Natural killer cell (primary cell): ENCODE measurements around the gene GRK1. TPM values are rescaled to one million over a fixed set of nuclear protein-coding genes. Genes with fewer than 3 reads are reported as not detected.
"Not testable (repeated sequence)": the region's sequence is repeated elsewhere in the genome, so short reads cannot be mapped to it uniquely, and the experiment has no call there.

ENCODE experiments used
- ATAC-seq, 3 donors: fragments of 150-1000 bp in 2 of 3; fragments of 200-7000 bp in 1 of 3; cut with Tn5 transposase; 1 replicate in 1 of 3; 2 replicates in 2 of 3; pipeline ENCODE4 v1.10.0; 2021; ENCODE audit warnings: mild to moderate bottlenecking in 2 of 3, moderate library complexity in 2 of 3
- DNase-seq, 2 donors: peaks; one replicate each; pipeline versions ENCODE4 v3.0.0 to v3.0.0-alpha.2; 2013 to 2021; ENCODE audit warnings: mixed read lengths in 1 of 2
- H3K27ac ChIP-seq: one replicate; pipeline ENCODE4 v1.5.1; 2013; ENCODE audit warnings: mild to moderate bottlenecking, low read length
- H3K27me3 ChIP-seq: one replicate; pipeline ENCODE4 v1.6.1; 2013; ENCODE audit warnings: low read length; ENCODE audit not compliant: control insufficient read depth, insufficient read depth
- H3K36me3 ChIP-seq: one replicate; pipeline ENCODE4 v1.6.1; 2013; ENCODE audit warnings: low read length; ENCODE audit not compliant: control insufficient read depth, insufficient read depth
- H3K4me1 ChIP-seq: one replicate; pipeline ENCODE4 v1.6.1; 2013; ENCODE audit warnings: low read length; ENCODE audit not compliant: control insufficient read depth, insufficient read depth
- H3K4me3 ChIP-seq: one replicate; pipeline ENCODE4 v1.5.1; 2013; ENCODE audit warnings: low read length
- H3K9me3 ChIP-seq: one replicate; pipeline ENCODE4 v1.6.1; 2013; ENCODE audit warnings: low read length; ENCODE audit not compliant: control insufficient read depth, insufficient read depth
- H3K27ac Mint-ChIP-seq, 2 donors: one replicate each; pipeline ENCODE4 v1.8.0; 2022; ENCODE audit warnings: mild to moderate bottlenecking in 2 of 2, mixed read lengths in 2 of 2, moderate library complexity in 1 of 2
- H3K27me3 Mint-ChIP-seq, 2 donors: one replicate each; pipeline ENCODE4 v1.8.0; 2022; ENCODE audit warnings: low read depth in 2 of 2, mixed read lengths in 2 of 2
- H3K36me3 Mint-ChIP-seq: one replicate; pipeline ENCODE4 v1.8.0; 2022; ENCODE audit warnings: mixed read lengths
- H3K4me1 Mint-ChIP-seq, 2 donors: one replicate each; pipeline ENCODE4 v1.8.0; 2022; ENCODE audit warnings: mixed read lengths in 2 of 2
- H3K4me3 Mint-ChIP-seq: one replicate; pipeline ENCODE4 v1.8.0; 2022; ENCODE audit warnings: mild to moderate bottlenecking, moderate library complexity, mixed read lengths
- H3K9me3 Mint-ChIP-seq, 2 donors: one replicate each; pipeline ENCODE4 v1.8.0; 2022; ENCODE audit warnings: mixed read lengths in 2 of 2
- CTCF ChIP-seq: fragments of 200-600 bp; IDR thresholded peaks from one replicate; pipeline ENCODE4 v1.8.0; 2022; ENCODE audit warnings: antibody characterized with exemption
- WGBS: methylation state at CpG from one replicate; pipeline ENCODE4 v1.1.7; 2013; ENCODE audit warnings: missing lambda C conversion rate; ENCODE audit not compliant: insufficient coverage; 5-methylcytosine and 5-hydroxymethylcytosine counted together
- intact Hi-C: fragments of 100-400 bp; cut with micrococcal nuclease; formaldehyde crosslinking; loops from one replicate; pipeline ENCODE4 v1.14.2; 2022
- total RNA-seq, 4 donors: library from RNA; stranded (reverse); fragments of 120-200 nt in 1 of 4; gene quantifications; one replicate each; pipeline versions ENCODE4 v1.2.3 to v1.2.4, GENCODE V29; 2013 to 2022

GRK1 gene
- total RNA-seq, 3 donors from 2014 or later (not counting 1 experiment from before 2014, with no cell fraction given) = not detected

- 92% methylated on average over 11 of the region's 11 CpGs for WGBS
- no peak for TF ChIP-seq CTCF
Observed at GRCh38 chr13:113749967-113750366, 82.9 kb downstream of the GRK1 start.

GRCh38 chr13:113750554-113751399 lies 83.8 kb downstream of the GRK1 start:
- H3K27ac ChIP-seq = no peak overlapping the region
- H3K27ac Mint-ChIP-seq = no peak overlapping the region
- ATAC-seq = no peak
- H3K4me3 ChIP-seq = no peak overlapping the region
- peaks cover 13 to 15% of the 10 kb centered on the region in 2 donors for H3K27me3 Mint-ChIP-seq
- intact Hi-C loops = no loop called here
- no peaks in the 10 kb centered on the region for H3K4me1 Mint-ChIP-seq
- no peaks in the 10 kb centered on the region for H3K36me3 ChIP-seq
- peaks cover 0 to 2% of the 10 kb centered on the region in 2 donors for H3K9me3 Mint-ChIP-seq
- H3K27me3 ChIP-seq = no peaks in the 10 kb centered on the region
- H3K9me3 ChIP-seq = no peaks in the 10 kb centered on the region
- no peaks in the 10 kb centered on the region for H3K4me1 ChIP-seq
- 95% methylated on average over 23 of the region's 23 CpGs for WGBS
- H3K4me3 Mint-ChIP-seq = no peak overlapping the region
- H3K36me3 Mint-ChIP-seq = no peaks in the 10 kb centered on the region
- no peak for DNase-seq
- no peak for TF ChIP-seq CTCF

More at GRCh38 chr13:113749967-113750366, 82.9 kb downstream of the GRK1 start:
- Mint-ChIP-seq H3K27ac (no peak overlapping the region), H3K27me3 (peaks cover 9 to 16% of the 10 kb centered on the region in 2 donors), H3K36me3 (no peaks in the 10 kb centered on the region), H3K4me3 (no peak overlapping the region), H3K4me1 (peaks cover 0 to 1% of the 10 kb centered on the region in 2 donors), H3K9me3 (peaks cover 0 to 2% of the 10 kb centered on the region in 2 donors)
- Histone ChIP-seq H3K9me3 (no peaks in the 10 kb centered on the region), H3K27me3 (no peaks in the 10 kb centered on the region), H3K36me3 (no peaks in the 10 kb centered on the region), H3K4me1 (no peaks in the 10 kb centered on the region), H3K4me3 (no peak overlapping the region), H3K27ac (no peak overlapping the region)
- no peak for DNase-seq
- no peak for ATAC-seq
- intact Hi-C loops = no loop called here

GRCh38 chr13:113751491-113751890 lies 84.5 kb downstream of the GRK1 start:
- Mint-ChIP-seq H3K27me3 (peaks cover 11 to 15% of the 10 kb centered on the region in 2 donors), H3K4me3 (no peak overlapping the region), H3K27ac (no peak overlapping the region), H3K4me1 (no peaks in the 10 kb centered on the region), H3K9me3 (peaks cover 0 to 2% of the 10 kb centered on the region in 2 donors), H3K36me3 (no peaks in the 10 kb centered on the region)
- WGBS = 95% methylated on average over 19 of the region's 19 CpGs
- intact Hi-C loops = no loop called here
- H3K4me1 ChIP-seq = no peaks in the 10 kb centered on the region
- no peaks in the 10 kb centered on the region for H3K36me3 ChIP-seq
- no peak overlapping the region for H3K27ac ChIP-seq
- no peaks in the 10 kb centered on the region for H3K9me3 ChIP-seq
- no peaks in the 10 kb centered on the region for H3K27me3 ChIP-seq
- no peak overlapping the region for H3K4me3 ChIP-seq
- DNase-seq (no peak), ATAC-seq (no peak)
- no peak for TF ChIP-seq CTCF

- H3K36me3 Mint-ChIP-seq, H3K4me3 Mint-ChIP-seq, H3K27ac Mint-ChIP-seq, DNase-seq, H3K9me3 ChIP-seq, H3K4me3 ChIP-seq, H3K4me1 Mint-ChIP-seq, H3K9me3 Mint-ChIP-seq, H3K36me3 ChIP-seq, H3K27ac ChIP-seq, H3K27me3 ChIP-seq, ATAC-seq, H3K4me1 ChIP-seq, intact Hi-C loops: not testable (repeated sequence)
- 94% methylated on average over 54 of the region's 78 CpGs for WGBS
- peaks cover 15 to 17% of the 10 kb centered on the region in 2 donors for H3K27me3 Mint-ChIP-seq
Observed at GRCh38 chr13:113752211-113752986, 85.4 kb downstream of the GRK1 start.
